GM12873 (cell line): ENCODE data around the gene REEP1.

Source experiments
- TF ChIP-seq, protein P1 (sequence below): IDR thresholded peaks from 2 replicates; pipeline ENCODE4 v1.5.1; 2012; ENCODE audit warnings: low read depth, mild to moderate bottlenecking, moderate library complexity, low read length, control low read depth; ENCODE audit not compliant: insufficient read depth; ENCODE audit errors: missing control alignments

REEP1 gene

DNA sequence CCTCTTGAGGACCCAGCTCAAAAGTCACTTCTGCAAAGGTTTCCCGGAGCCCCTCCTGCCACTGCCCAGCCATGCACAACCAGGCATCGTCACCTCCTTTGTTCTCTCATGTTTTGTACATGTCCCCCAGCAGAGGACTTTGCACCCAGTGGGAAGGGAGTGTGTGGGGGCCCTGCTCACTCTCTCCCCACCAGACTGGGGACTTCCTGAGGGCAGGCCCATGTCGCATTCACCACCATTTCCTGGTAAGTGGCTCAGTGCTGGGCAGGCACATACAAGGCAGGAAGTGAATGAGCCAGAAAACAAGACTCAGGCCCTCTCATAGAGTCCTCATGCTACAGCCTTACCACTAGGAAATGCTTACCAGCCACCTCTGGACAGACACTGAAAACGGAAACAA lies 119.3 kb downstream of the REEP1 start:
- TF ChIP-seq, protein P1, sequence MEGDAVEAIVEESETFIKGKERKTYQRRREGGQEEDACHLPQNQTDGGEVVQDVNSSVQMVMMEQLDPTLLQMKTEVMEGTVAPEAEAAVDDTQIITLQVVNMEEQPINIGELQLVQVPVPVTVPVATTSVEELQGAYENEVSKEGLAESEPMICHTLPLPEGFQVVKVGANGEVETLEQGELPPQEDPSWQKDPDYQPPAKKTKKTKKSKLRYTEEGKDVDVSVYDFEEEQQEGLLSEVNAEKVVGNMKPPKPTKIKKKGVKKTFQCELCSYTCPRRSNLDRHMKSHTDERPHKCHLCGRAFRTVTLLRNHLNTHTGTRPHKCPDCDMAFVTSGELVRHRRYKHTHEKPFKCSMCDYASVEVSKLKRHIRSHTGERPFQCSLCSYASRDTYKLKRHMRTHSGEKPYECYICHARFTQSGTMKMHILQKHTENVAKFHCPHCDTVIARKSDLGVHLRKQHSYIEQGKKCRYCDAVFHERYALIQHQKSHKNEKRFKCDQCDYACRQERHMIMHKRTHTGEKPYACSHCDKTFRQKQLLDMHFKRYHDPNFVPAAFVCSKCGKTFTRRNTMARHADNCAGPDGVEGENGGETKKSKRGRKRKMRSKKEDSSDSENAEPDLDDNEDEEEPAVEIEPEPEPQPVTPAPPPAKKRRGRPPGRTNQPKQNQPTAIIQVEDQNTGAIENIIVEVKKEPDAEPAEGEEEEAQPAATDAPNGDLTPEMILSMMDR = no peak

DNA sequence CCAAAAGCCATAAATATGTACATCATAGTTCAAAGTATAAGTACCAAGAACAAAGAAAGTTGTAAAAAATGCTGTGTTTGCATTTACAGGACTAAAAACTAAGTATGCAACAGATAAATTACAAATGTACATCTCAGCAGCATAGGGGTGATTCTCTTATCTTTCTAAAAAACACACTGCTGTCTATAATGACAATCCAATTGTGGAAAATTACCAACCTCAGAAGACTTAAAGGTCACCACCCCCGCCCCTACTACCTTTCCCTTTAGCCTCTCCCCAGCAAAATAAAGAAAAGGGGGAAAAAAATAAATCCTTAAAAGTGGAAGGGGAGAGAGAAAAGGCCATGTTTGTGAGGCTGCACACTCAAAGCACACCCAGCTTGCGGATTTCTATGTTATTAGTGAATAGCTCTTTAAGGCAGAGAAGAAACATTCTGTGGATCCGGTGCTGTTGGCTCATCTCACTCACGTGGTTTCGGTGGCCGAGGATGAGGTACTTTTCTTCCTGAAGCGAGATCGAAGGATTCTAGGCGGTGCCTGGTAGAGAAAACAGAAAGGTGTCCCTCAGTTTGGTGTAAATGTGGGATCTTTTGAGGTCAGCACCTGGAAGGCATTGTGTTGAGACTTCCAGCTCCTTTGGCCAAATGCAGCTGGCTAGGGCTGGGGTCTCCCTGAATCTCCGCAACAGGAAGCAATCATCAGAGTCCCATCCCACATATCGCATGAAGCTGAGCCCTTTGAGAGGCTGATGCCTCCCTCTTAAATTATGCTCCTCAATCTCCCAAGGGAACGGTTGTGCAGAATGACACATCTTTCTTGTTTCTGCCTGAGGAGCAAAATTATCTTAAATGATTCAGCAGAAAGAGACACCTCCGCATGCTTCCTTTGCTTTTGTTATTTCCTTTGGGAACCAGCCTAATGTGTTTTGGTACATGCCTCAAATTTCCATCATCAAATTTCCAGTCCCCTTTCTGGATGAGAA lies 120.6 kb downstream of the REEP1 start:
- TF ChIP-seq, protein P1 = no peak

DNA sequence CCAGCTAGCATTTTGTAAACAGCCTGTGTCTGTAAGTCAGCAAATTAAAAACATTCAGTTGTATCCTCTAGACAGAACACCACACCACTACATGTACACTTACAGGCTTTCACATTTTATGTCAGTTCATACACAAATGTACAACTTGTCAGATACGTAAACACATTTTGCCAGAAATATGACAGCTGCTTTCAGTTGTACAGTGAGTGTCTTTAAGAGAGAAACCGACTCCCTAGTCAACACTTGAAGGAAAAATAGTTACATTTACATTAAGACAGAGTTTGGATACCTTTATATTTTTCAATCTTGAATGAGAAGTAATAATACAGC lies 123.0 kb downstream of the REEP1 start:
- TF ChIP-seq, protein P1 = no peak

DNA sequence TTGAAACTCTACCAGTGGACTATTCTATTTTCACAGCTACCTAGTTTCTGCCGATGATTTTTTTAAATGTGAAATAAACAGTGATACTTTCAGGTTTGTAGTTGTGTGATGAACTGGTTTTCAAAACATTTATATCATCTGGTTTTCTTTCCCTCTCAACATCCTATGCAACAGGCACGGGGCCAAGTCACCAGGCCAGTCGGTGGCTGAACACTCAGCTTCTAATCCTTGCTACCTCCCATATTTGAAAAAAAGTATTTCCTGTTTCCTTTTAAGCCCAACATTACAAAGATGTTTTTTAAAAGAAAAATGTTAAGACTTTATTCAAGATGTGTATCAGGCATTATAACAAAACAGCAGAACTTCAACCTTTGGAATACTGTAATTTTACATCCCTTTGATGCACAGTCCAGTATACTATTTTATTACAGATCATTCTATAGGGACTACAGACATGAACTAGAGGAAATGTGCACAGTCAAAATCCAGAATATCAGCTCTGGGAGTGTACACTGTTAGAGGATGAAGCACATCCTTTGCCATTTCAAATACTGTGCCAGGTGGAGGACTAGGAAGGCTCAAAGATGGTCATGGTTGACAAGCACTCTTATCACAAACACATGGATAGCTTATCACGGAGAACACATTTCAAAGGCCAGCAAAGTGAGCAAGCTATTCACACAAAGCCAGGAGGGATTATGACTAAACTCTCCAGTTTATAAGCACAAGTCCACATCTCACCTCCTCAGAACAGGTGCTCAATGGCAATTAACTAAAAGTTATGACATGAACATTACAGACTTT lies 123.5 kb downstream of the REEP1 start:
- TF ChIP-seq, protein P1 = no peak

DNA sequence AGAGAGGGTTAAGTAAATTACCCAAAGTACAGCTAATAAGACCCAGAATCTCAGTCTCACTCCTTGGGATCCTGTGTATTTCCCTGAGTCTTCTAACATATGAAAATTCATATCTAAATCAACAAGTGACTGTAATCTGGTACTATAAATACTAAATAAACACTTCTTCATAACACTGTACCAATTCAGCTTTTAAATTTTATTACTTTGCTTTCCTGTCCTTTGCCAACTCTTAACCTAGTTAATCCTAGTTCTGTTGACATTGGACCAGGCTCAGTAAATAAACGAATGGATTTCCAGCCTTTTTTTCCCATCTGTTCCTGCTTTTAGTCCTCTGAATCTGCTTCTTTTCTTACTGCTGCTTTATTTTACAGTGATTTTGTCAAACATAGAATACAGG lies 124.4 kb downstream of the REEP1 start:
- TF ChIP-seq, protein P1 = no peak

DNA sequence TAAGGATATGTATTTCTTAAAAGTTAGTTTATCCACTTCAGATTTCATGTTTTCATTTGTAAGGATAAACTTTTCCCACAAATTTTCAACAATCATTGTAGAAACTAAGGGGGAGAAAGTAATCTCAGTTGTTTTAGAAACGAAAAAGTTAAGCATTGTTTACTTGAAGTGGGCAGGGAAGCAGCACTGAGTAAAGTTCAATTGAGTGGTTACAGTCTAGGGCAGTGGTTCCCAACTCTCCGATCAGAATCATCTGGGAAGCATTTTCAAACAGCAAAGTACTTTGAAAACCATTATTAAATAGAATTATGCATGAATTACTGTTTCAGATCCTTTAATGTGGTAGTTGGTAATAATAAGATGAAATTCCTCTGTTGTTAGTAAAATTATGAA lies 125.6 kb downstream of the REEP1 start:
- TF ChIP-seq, protein P1 = no peak

DNA sequence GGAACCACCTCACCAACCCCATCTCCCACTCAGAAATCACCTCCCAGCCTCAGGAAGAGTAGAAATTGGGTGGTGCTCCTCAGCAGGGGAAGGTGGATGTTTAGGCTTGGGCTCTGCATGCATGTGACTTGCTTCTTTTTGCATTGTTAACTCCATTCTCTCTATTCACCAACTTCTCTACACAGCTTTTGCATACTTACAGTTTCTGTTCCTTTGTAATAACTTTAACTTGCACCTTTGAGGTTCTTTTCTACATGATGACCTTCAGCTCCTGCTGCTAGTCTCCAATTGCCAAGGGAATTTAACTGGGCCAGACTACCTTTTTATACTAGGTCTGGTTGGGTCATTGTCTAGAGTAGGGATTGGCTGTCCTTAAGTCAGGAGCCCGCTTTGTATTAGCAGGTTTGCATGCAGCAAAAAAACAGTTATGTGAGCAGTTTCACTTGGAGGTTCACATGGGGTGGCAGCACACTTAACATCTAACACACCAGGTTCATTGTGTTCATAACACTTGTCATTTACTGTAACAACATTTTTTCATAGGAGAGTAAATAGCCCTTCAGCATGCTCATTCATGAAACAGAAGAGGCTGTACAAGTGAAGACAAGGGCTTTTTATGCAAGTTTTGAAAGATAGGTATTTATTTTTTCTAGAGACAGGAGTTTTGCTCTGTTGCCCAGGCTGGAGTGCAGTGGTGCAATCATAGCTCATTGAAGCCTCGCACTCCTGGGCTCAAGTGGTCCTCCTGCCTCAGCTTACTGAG lies 126.2 kb downstream of the REEP1 start:
- TF ChIP-seq, protein P1 = no peak
